ENCODE data around the gene FHOD1.

The FHOD1 gene

GRCh38 chr16:67207249-67208091 is 39.8 kb downstream of the FHOD1 start:
- DNase-seq (ENCODE audit: low spot score): no peak

DNA sequence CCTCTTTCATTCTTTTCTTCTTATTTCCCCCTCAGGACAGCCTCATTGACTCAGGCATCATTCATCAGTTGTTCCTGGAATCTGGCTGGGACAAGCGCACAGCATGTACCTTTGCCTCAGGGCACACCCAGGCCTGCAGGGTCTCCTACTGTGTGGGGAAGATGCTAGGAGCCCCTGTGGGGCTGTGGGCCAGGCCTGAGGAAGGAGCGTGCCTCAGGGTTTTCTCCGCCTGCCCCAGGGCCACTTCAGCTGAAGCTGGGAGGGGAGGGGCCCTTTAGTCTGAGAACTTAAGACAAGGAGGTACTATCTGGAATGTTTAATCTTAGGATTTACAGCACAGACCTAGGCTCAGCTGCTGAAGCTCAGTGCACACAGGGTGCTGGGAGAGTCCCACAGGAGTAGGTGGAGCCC is 40.4 kb downstream of the FHOD1 start:
- DNase-seq (ENCODE audit: low spot score): no peak

DNA sequence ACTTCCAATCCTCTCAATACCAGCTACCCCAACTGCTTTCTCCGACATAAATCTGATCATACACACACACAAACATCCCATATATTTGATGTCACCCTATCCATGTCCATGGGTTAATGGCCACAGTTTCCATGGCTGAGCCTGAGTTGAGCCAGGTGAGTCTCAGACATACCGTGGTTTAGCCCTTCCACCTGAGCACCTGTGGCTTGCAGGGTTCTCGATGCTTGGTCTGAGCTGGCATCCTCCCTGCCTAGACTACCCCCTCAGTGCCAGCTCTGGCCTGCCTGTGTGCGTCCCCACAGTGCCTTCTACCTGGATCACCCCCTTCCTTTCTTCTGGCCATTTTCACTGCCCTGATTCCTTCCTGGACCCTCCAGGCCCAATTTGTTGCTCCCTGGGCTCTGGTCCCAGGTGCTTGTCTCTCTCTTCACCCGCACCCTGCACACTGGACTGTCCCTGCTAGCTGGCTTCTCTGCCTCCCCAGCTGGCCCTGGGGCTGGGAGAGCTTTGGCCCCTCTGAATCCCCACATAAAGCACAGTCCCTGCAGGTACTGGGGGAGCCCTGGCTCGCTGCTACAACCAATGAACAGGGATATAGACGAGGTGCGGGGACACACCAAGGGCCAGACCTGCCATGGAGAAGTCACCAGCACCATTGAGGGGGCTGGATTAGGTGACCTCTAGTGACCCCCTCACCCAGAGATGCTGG is 41.0 kb downstream of the FHOD1 start:
- DNase-seq (ENCODE audit: low spot score): no peak

DNA sequence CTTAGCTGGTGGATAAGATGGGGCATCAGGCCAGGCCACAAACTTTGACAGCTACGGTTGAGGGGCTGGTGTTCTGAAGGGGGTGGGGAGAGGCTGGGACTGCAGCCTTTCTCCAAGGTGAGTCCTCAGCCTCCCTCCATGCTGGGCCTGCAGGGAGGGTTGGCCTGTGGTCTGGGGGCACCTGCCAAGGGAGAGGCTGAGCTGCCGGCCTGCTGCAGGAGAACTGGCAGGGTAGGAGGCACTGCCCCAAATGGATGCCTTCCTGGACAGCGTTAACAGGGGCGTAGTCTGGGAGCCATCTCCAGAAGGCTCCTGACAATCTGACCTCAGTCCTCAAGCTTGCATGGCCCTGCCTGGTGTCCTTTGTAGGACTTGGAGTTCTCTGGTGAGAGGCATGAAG is 43.2 kb downstream of the FHOD1 start:
- no peak for DNase-seq (ENCODE audit: low spot score)

DNA sequence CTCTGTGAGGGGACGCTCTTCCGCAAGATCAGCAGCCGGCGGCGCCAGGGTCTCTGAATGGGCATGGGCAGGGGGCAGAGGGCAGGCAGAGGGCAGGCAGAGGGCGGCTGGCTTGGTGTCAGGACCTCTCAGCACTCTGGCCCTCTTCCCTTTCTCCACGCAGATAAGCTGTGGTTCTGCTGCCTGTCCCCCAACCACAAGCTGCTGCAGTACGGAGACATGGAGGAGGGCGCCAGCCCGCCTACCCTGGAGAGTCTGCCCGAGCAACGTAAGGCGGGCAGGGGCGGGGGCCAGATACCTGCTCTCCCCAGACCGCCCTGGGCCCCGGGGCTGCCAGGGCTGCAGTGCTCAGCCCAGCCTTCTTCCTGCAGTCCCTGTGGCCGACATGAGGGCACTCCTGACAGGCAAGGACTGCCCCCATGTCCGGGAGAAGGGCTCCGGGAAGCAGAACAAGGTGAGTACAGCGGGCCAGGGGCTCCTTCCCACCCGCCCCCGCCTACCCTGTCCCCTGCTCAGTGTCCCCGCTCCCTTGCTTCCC is 44.3 kb downstream of the FHOD1 start:
- no peak for DNase-seq (ENCODE audit: low spot score)

- no peak for DNase-seq (ENCODE audit: low spot score)
Observed at GRCh38 chr16:67202426-67202825, 44.9 kb downstream of the FHOD1 start.

- DNase-seq (ENCODE audit: low spot score): no peak
Observed at GRCh38 chr16:67201411-67202345, 45.6 kb downstream of the FHOD1 start.

- no peak for DNase-seq (ENCODE audit: low spot score)
Observed at GRCh38 chr16:67200491-67200890, 46.8 kb downstream of the FHOD1 start.

DNA sequence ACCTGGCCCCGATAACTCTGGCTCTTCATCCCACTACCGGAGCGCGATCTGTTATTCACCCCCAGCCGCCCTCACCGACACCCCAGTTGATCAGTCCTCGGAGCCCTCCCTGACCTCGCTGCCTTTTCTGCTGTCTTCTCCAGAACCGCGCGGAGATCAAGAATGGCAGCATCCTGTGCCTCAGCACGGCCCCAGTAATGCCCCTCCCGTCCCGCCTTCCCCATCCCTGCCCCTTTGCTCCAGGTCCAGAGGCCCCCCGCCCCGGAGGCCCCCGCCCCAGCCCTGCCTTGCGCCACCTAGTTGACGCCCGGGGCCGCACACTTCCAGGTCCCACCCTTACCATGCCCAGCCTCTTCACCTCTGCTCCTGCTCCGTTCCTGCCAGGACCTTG is 47.5 kb downstream of the FHOD1 start:
- peak; percentile 66 for DNase-seq (ENCODE audit: low spot score)

- peak; percentile 84 for DNase-seq (ENCODE audit: low spot score)
Observed at GRCh38 chr16:67199011-67199807, 48.1 kb downstream of the FHOD1 start, which contains the start of gene ELMO3. Gene ELMO3, plus strand, starts transcription at chr16:67199131. Its CDS starts 196 bp downstream, at chr16:67199327.

GRCh38 chr16:67198238-67198734 is 49.0 kb downstream of the FHOD1 start:
- DNase-seq (ENCODE audit: low spot score): no peak

GRCh38 chr16:67197704-67198103 is 49.6 kb downstream of the FHOD1 start:
- no peak for DNase-seq (ENCODE audit: low spot score)

- DNase-seq (ENCODE audit: low spot score): no peak
Observed at GRCh38 chr16:67196881-67197280, 50.4 kb downstream of the FHOD1 start.

DNA sequence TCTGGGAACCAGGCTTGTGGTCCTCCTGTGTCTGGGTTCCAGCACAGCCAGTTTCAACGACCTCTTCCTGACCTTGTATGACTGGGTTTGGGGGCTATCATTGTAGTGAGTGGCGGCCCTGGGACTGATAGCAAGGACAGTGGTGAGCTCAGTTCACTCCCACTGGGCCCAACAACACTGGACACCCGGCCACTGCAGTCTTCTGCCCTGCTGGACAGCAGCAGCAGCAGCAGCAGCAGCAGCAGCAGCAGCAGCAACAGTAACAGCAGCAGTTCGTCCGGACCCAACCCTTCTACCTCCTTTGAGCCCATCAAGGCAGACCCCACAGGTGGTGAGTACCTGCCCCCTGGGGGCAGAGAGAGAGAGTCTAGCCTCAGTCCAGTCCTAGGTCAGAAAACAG is 51.6 kb downstream of the FHOD1 start:
- no peak for DNase-seq (ENCODE audit: low spot score)

- DNase-seq (ENCODE audit: low spot score): no peak
Observed at GRCh38 chr16:67194260-67194659, 53.0 kb downstream of the FHOD1 start.

DNA sequence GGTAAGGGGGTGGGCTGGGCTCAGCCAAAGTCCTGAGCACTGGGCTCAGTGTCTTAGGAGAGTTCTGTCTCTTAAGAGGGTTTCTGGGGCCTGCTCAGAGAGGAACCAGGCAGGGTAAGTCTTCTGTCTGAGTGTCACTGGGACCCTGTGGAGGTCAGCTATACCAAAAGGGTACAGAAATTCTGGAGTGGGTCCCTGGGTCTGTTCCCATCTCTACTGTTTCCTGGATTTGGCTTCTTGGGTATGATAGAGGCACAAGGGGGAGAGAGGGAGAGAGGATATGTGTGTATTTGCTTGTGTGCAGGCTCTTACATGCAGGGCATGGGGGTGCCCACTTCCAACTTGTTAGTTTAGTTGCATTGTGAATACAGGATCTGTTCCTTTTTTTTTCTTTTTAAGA is 53.7 kb downstream of the FHOD1 start:
- no peak for DNase-seq (ENCODE audit: low spot score)

- DNase-seq (ENCODE audit: low spot score): no peak
Observed at GRCh38 chr16:67192781-67193361, 54.4 kb downstream of the FHOD1 start.

DNA sequence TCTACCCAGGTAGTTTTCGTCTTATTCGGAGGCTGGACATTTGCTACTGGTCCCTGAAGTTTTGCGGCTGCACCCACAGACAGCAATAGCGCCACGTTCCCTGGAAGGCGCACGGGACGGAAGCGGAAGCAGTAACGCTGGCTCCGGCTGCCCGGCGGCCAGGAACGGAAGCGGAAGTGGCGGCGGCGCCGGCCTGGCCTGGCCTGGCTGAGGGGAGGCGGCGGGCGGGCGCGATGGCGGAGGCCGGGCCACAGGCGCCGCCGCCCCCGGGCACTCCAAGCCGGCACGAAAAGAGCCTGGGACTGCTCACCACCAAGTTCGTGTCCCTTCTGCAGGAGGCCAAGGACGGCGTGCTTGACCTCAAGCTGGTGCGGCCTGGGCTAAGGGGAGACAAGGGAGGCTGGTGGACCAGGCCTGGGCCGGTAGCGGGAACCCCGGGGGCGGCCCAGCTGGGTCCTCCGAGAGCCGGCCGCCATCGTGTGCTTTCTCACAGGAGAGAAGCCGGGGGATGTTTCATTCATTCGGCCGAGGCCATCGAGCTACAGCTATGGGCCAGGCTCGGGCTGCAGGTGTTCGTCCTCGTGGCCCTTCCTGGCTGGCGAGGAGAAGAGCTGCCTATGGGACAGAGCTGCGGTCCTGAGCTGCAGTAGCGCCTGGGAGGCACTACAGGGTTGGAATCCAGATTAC is 55.1 kb downstream of the FHOD1 start, which contains the start of gene E2F4:
Gene E2F4 (plus strand): TSS at position 161 of the 687 bp plus-strand sequence. CDS start 73 bp downstream, at position 234.
- DNase-seq (ENCODE audit: low spot score): peak; percentile 90

DNA sequence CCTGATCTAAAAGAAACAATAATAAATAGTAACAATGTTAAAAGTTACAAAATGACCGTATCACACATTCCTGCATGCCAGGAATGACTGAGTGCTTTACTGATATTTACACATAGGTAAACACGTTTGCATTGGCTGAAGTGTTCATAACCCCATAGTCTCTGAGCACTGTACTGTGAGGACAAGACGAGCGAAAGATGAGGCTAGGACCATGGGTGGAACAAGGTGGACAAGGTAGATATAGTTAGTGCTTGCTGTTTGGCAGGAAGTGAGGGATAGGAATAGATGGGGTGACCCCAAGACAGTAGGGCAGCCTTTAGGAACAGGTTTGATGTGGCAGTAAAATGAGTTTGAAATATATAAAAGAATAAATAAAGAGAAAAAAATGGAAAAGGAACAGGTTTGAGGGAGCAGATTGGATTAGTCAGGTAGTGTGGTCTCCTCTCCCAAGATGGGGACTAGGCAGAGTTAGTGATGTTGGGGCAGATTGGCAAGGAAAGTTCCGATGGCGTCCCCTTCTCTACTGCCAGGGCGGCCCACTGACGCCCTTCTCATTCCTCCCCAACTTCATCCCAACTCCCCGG is 55.8 kb downstream of the FHOD1 start:
- DNase-seq (ENCODE audit: low spot score): no peak
